Epithelial cell of esophagus (primary cell): ENCODE results near the gene NLGN1.
A peak's percentile ranks its signal among the peaks of the same experiment; 100 is the strongest.

Source experiments
- DNase-seq: peaks from one replicate; pipeline ENCODE4 v3.0.0; 2010; ENCODE audit warnings: low read depth
- H3K4me3 ChIP-seq: 2 replicates; pipeline ENCODE4 v1.5.1; 2011; ENCODE audit warnings: mild to moderate bottlenecking, low read length, control low read depth
- TF ChIP-seq, protein P1 (sequence below): IDR thresholded peaks from 2 replicates; pipeline ENCODE4 v1.5.1; 2011; ENCODE audit warnings: low read depth, mild to moderate bottlenecking, low read length, control low read depth, inconsistent platforms; ENCODE audit not compliant: insufficient read depth; ENCODE audit errors: missing control alignments

NLGN1 gene

DNA sequence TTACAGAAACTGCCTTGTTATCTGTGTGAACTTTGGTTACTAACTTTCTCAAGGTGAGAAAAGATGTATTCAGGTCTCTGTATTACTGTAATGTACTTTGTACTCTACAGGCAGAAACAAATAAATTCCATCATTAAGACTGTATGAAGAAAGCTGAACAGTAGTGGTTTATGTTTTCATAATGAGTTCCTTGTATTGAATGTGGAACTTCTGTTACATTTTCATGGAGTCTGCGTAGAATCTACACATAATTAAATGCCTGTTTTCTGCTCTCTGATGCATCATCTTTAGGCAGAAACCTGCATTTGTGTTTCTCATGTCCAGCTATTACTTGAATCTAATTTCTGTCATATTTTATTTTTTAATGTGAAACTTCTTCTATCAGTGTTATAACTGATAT lies 302.8 kb downstream of the NLGN1 start:
- no peak for DNase-seq
- H3K4me3 ChIP-seq, result no peak overlapping the region
- TF ChIP-seq, protein P1, sequence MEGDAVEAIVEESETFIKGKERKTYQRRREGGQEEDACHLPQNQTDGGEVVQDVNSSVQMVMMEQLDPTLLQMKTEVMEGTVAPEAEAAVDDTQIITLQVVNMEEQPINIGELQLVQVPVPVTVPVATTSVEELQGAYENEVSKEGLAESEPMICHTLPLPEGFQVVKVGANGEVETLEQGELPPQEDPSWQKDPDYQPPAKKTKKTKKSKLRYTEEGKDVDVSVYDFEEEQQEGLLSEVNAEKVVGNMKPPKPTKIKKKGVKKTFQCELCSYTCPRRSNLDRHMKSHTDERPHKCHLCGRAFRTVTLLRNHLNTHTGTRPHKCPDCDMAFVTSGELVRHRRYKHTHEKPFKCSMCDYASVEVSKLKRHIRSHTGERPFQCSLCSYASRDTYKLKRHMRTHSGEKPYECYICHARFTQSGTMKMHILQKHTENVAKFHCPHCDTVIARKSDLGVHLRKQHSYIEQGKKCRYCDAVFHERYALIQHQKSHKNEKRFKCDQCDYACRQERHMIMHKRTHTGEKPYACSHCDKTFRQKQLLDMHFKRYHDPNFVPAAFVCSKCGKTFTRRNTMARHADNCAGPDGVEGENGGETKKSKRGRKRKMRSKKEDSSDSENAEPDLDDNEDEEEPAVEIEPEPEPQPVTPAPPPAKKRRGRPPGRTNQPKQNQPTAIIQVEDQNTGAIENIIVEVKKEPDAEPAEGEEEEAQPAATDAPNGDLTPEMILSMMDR, result no peak

DNA sequence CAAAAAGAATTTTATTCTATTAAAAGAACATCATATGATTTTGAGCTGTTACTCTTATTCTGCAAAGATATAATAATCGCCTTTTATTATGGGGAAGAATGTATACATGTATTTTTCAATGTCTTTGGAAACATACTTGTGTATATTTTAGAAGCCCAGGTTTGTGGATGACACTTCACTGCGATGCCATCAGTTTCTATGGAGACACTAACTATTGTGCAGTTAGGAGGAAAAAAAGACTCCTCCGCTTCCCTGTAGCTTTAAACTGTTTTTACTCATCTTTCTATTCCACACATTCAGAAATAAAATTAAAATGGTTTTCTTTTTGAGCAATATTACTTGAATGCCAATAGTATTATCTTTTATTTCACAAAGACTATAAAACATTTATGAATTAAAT lies 305.0 kb downstream of the NLGN1 start:
- TF ChIP-seq, protein P1, result no peak
- no peak for DNase-seq
- H3K4me3 ChIP-seq, result no peak overlapping the region

DNA sequence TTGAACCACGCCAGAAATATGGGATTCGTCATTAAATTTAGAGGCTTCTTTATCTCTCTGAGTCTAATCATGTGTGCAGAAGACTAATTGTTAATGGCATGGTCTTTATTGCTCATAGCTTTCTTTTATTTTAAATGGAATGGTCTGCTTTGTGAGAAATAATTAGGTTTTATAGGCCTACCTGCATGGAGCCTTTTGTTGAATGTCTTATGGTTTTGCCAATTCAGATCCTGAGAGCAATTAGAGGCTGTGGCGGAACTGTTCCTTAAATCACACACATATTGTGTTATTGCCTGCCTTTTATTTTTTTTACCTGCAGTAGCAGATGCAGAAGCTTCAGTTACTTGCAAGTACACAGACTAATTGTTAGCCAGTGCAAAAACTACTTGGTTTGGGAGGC lies 306.2 kb downstream of the NLGN1 start:
- TF ChIP-seq, protein P1, result no peak
- DNase-seq, result no peak
- H3K4me3 ChIP-seq, result no peak overlapping the region

DNA sequence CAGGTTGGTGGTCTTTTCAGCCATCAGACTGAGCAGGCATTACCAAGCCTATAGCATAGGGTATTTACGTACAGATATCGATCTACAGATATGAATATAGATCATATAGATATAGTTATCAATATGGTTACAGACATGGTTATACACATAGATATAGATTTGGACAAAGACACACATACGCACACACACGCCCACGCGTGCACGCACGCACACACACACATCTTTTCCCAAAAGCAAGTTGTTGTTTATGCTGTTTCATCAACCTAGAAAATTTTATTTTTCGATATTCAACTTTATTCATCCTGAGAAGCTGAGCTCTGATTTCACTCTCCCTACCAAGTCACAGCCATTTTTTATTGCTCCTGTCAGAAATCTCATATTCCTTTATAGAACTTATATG lies 309.1 kb downstream of the NLGN1 start:
- DNase-seq, result no peak
- no peak overlapping the region for H3K4me3 ChIP-seq
- TF ChIP-seq, protein P1, result no peak

DNA sequence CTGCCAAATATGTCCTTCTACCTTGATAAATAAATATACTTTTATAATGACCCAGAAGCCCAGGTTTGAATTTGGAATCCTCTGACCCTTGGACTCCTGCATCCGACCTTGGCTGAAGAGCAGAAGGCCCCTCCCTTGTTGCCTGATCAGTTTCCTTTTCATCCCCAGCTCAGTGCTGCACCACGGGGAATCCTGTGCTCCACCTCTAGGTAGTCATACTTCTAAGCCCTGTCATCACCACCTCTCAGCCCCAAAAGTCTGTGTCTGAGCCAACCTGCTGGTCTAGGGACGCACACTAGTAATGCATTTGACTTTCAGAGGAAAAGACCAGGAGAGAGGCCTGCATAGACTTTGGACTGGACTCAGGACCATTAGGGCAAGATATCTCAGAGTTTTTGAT lies 310.6 kb downstream of the NLGN1 start:
- DNase-seq, result no peak
- no peak overlapping the region for H3K4me3 ChIP-seq

DNA sequence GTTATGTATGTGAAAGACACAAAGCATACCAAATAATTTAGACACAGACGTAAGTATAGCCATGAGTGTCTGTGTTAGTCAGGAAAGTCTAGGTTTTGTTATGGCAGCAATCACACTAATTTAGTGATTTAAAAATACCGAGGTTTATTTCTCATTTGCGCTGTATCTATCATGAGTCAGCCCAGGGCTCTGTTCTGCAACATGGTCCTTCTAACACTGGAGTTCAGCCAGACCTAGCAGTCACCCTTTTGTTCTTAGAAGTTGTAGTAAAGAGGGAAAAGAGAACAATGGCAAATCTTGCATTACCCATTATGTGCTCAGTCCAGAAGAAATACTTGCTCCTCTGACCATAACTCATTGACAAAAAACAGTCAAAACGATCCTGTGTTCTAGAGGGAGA lies 311.5 kb downstream of the NLGN1 start:
- TF ChIP-seq, protein P1, result no peak
- H3K4me3 ChIP-seq, result no peak overlapping the region
- no peak for DNase-seq

More for the DNA sequence above, 310.6 kb downstream of the NLGN1 start:
- TF ChIP-seq, protein P1, result no peak

DNA sequence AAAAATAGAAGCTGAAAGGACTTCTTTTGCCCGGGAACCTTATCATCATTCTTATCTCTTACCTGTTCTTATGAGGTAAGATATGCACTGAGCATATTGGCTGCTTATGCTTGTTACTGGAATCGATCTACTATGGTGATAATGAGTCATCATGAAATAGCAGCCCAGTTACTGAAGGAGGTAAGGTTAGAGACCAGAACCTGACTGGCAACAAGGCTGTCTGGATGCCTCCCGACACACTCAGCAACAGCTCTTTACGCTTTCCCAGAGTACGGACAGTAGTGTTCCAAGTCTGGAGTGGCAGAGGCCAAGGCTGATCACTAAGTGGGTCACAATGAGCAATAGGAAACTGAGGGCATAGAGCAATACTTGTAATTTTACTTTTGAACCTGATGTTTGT lies 314.1 kb downstream of the NLGN1 start:
- H3K4me3 ChIP-seq, result no peak overlapping the region
- peak; percentile 30 for DNase-seq
- TF ChIP-seq, protein P1, result no peak
